ENCODE results near the gene TTLL10. TPM values are rescaled to one million over a fixed set of nuclear protein-coding genes. Genes with fewer than 3 reads are reported as not detected.

TTLL10 gene
- total RNA-seq, 8 experiments from 2014 or later, result 0.43 to 0.59 TPM; not detected in 6

DNA sequence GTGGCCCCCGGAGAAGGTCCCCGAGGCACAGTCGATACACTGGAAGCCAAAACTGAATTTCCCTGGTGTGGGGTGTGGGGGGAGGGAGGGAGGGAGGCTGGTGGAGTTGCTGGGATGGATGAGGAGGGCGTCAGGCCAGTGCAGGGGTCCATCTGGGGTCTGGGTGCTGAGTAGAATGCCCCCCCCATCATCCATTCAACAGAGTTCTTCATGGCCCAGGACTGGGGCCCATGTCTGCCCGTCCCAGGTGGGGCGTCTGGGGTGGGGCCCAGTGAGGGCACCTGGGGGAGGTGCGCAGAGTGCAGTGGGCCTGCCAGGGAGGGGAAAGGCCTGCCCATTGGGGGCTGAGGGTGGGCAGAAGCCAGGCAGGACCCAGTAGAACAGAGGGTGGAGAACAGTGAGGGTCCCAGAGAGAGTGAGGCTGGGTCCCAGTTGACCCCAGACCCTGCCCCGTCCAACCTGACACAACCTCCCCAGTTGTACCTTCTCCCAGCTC lies 30.8 kb downstream of the TTLL10 start:
- no peak overlapping the region for H3K27ac ChIP-seq
- no CpG with 5 or more reads among the region's 8 CpGs for WGBS, 10 experiments
- peaks cover 16 to 38% of the 10 kb centered on the region in 2 donors for H3K4me1 ChIP-seq (replicated peaks in 1 of 2)
- no peak for ATAC-seq (replicated peaks in 6 of 8)
- in situ Hi-C loops (cut with MboI; ENCODE audit: low pct_unique_long_range_greater_than_20kb in 2 of 9, low sequenced_read_pairs in 9 of 9, unreplicated experiment in 9 of 9), result no loop called here
- H3K4me3 ChIP-seq, result no peak overlapping the region

DNA sequence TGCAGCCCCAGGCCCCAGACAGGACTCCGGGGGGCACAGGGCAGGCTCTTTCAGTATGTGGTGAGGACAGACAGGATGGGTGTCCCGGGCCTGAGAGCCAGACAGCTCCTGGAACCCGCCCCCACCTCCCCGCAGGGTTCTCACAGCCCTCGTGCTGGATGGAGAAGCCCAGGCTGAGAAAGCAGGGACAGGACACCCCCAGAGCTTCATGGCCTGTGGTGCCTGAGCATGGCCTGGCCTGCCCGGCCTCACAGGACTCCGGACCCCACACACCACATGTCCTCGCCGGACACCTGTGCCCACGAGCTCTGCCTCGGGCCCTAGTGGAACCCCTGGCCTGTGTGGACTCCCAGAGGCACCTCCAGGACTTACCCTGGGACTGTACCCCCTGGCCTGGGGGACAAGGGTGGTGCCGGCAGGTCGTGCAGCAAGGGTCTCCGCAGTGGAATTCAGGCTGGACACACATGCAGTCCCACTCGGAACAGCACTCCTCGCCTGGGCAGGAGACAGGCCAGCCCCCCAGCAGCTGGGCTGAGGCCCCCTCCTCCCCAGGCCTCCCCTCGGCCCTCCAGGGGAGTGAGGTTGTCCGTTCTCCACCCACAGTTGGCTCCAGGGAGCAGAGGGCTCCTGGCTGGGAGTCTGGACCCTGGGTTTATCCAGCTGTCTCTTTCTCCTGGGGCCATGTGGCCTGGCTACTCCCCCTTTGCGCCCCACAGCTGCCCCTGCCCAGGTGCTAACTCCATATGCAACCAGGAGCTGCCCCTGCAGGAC lies 31.5 kb downstream of the TTLL10 start:
- in situ Hi-C loops (cut with MboI; ENCODE audit: low pct_unique_long_range_greater_than_20kb in 2 of 9, low sequenced_read_pairs in 9 of 9, unreplicated experiment in 9 of 9), result no loop called here
- Histone ChIP-seq H3K4me3 (no peak overlapping the region), H3K27ac (no peak overlapping the region), H3K4me1 (replicated peaks in 1 of 2) (peaks cover 16 to 38% of the 10 kb centered on the region in 2 donors)
- ATAC-seq (replicated peaks in 6 of 8), result no peak
- whole genome bisulfite sequencing, 10 experiments, result 40 to 80% (median 60%) methylated on average over 1 to 3 of the region's 19 CpGs; no CpG with 5 or more reads in 7 of the 10 experiments

DNA sequence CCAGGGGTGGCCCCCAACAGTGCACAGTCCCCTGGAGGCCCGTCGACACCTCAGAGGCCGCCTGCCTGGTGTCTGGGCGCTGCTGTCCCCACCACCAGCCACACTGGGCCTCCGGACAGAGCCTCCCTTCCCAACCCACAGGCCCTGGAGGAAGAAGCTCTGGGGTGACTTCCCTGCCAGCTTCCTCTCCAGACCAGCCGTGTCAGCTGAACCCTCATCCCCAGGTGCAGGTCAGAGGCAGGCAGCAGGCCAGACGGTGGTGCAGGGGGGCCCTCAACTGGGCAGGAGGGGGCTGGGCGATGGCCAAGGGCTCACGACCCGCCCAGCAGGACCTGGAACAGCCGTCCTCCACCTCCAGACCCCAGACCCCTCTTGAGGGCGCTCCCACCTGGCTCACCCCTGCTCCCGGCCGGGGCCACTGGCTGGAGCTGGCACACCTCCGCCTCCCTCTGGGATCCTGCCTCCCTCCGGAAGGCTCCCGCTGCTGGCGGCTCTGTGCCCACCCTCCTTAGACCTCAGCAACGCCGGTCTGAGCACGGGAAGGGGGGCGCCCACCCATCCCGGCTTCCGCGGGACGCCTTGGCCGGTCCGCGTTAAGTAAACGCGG lies 32.2 kb downstream of the TTLL10 start:
- ATAC-seq (replicated peaks in 6 of 8), result no peak
- in situ Hi-C loops (cut with MboI; ENCODE audit: low pct_unique_long_range_greater_than_20kb in 2 of 9, low sequenced_read_pairs in 9 of 9, unreplicated experiment in 9 of 9), result no loop called here
- 5 to 55% (median 6%) methylated on average over 4 to 7 of the region's 31 CpGs; no CpG with 5 or more reads in 7 of the 10 experiments for WGBS, 10 experiments
- Histone ChIP-seq H3K4me3 (no peak overlapping the region), H3K4me1 (replicated peaks in 1 of 2) (peaks cover 13 to 33% of the 10 kb centered on the region in 2 donors), H3K27ac (no peak overlapping the region)

DNA sequence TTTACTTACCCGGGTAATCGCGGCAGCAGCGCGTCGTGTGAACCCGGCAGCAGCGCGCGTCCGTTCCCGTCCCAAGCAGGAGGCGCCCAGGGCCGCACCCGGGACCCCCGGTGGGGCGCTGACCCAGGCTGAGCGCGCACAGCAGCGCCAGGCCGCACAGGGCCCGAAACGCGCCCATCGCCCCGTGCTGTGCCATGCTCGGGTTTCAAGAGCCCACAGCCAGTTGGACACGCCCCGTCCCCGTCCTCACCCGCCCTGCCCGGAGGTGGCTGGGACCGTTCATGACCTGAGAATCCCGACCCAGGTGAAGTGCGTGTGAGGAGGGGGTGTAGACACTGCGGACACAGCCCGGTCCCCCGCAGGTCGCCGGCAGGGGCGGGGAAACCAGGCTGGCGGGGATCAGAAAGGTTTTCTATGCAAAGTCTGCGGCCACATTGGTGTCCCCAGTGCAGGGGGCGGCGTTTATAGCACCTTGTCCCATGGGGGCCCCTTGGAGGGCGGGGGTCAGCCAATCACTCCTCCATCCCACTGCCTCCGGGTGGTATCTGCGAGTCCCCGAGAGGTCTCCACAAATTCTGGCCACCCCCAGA lies 32.8 kb downstream of the TTLL10 start, which contains the start of gene TNFRSF18:
Gene TNFRSF18, minus strand, starts transcription at position 217 of the 590 bp plus-strand sequence. Its CDS starts 21 bp downstream, at position 196.
- in situ Hi-C loops (cut with MboI; ENCODE audit: low pct_unique_long_range_greater_than_20kb in 2 of 9, low sequenced_read_pairs in 9 of 9, unreplicated experiment in 9 of 9), result no loop called here

DNA sequence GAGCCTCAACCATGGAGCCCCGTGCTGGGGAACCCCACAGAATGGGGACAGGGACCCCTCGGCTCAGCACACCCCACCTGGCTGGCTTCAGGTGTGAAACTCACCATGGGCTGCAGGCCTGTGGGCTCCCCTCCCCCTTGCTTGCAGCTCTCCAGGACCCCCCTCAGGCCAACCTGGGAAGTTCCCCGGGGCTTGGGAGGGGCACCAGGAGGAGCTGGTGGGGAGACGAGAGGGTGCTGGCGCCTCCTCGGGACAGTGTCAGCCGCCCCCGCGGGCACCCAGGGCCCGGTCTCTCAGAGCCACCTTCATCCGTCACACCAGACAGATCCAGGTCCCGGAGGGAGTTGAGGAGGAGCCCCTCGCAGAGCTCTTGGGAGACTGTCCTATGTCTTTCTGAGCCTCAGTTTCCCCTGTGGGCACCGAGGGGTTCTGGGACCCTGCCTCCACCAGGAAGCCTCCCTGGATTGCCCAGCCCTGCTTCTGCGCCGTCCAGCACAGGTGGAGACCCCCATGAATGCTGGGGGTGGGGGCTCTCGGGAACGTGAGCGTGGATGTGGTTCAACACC lies 33.4 kb downstream of the TTLL10 start:
- in situ Hi-C loops (cut with MboI; ENCODE audit: low pct_unique_long_range_greater_than_20kb in 2 of 9, low sequenced_read_pairs in 9 of 9, unreplicated experiment in 9 of 9), result no loop called here

More for the DNA sequence above, 32.8 kb downstream of the TTLL10 start, which contains the start of gene TNFRSF18:
- Histone ChIP-seq H3K27ac (no peak within 1 kb of the TSS), H3K4me3 (no peak within 1 kb of the TSS), H3K4me1 (replicated peaks in 1 of 2) (peaks cover 11 to 27% of the 10 kb centered on the region in 2 donors)
- ATAC-seq (replicated peaks in 6 of 8), result peak in 2 of 8 experiments; percentile 18 to 42
- 0 to 30% (median 9%) methylated on average over 3 to 18 of the region's 49 CpGs; no CpG with 5 or more reads in 6 of the 10 experiments for WGBS, 10 experiments

DNA sequence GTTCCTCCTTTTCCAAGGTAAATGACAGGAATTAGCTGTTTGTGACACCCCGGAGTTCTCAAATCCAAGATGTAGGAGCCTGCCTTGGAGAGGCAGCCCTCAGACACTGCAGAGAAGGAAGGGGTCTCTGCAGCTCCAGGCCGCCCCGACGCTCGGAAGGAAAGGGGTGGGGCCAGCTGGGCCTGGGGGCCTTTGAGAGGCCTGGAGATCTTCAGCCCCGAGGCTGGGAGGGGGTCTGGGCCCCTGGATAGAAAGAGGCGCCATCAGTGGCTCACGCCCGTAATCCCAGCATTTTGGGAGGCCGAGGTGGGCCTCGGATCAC lies 33.9 kb downstream of the TTLL10 start:
- peak overlapping the region; percentile 49 to 60 for H3K27ac ChIP-seq
- 33 to 80% (median 40%) methylated on average over 1 to 3 of the region's 11 CpGs; no CpG with 5 or more reads in 7 of the 10 experiments for WGBS, 10 experiments
- H3K4me1 ChIP-seq (replicated peaks in 1 of 2), result peaks cover 11 to 32% of the 10 kb centered on the region in 2 donors
- in situ Hi-C loops (cut with MboI; ENCODE audit: low pct_unique_long_range_greater_than_20kb in 2 of 9, low sequenced_read_pairs in 9 of 9, unreplicated experiment in 9 of 9), result no loop called here
- no peak for ATAC-seq (replicated peaks in 6 of 8)
- no peak overlapping the region for H3K4me3 ChIP-seq

More for the DNA sequence above, 33.4 kb downstream of the TTLL10 start:
- Histone ChIP-seq H3K4me1 (replicated peaks in 1 of 2) (peaks cover 11 to 31% of the 10 kb centered on the region in 2 donors), H3K4me3 (no peak overlapping the region), H3K27ac (no peak overlapping the region)
- ATAC-seq (replicated peaks in 6 of 8), result no peak
- WGBS, 10 experiments, result 33 to 100% (median 82%) methylated on average over 1 to 8 of the region's 19 CpGs; no CpG with 5 or more reads in 5 of the 10 experiments

DNA sequence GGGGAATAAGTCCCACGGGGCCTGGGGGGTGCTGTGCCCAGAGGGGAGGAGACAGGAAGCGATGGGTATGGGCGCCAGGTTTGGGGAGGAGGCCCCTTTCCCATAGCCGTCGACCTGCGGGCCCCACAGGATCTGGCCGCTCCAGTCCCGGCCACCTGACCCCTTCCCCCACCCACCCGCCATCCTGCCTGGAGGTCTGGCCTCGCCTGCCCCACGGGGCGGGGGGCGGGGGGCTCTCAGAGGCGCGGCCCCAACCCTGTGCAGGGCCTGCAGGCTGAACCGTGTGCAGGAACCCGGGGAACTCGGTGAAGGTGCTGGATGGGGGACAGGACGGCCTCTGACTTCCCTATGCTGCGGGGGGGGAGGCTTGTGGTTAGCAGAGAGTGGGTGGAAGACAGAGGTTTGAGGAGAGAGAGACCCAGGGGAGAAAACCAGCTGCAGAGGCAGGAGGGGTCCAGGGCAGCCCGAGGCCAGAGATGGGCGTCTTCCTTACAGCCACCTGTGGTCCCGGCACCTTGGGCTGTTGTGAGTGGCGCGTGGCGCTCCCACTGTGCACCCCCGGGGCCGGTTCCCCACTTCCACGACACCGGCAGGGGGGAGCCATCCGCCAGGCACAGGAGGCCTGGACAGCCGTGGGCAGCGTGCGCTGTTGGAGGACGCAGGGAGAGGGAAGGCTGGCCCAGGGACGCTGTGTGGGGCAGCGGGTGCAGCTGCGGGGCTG lies 35.2 kb downstream of the TTLL10 start:
- no peak for ATAC-seq (replicated peaks in 6 of 8)
- peak overlapping the region in 1 of 2 donors; percentile 70 for H3K27ac ChIP-seq
- 40 to 100% (median 85%) methylated on average over 1 to 10 of the region's 38 CpGs; no CpG with 5 or more reads in 5 of the 10 experiments for WGBS, 10 experiments

GRCh38 chr1:1210726-1211540 lies 37.3 kb downstream of the TTLL10 start:
- peaks cover 11 to 32% of the 10 kb centered on the region in 2 donors for H3K4me1 ChIP-seq (replicated peaks in 1 of 2)
- in situ Hi-C loops (cut with MboI; ENCODE audit: low pct_unique_long_range_greater_than_20kb in 2 of 9, low sequenced_read_pairs in 9 of 9, unreplicated experiment in 9 of 9), result no loop called here
- no peak for ATAC-seq (replicated peaks in 6 of 8)
- 63 to 100% (median 100%) methylated on average over 1 to 10 of the region's 31 CpGs; no CpG with 5 or more reads in 5 of the 10 experiments for WGBS, 10 experiments
- no peak overlapping the region for H3K4me3 ChIP-seq
- H3K27ac ChIP-seq, result no peak overlapping the region

More for the DNA sequence above, 35.2 kb downstream of the TTLL10 start:
- H3K4me1 ChIP-seq (replicated peaks in 1 of 2), result peaks cover 11 to 32% of the 10 kb centered on the region in 2 donors
- in situ Hi-C loops (cut with MboI; ENCODE audit: low pct_unique_long_range_greater_than_20kb in 2 of 9, low sequenced_read_pairs in 9 of 9, unreplicated experiment in 9 of 9), result no loop called here
- no peak overlapping the region for H3K4me3 ChIP-seq

- ATAC-seq (replicated peaks in 6 of 8), result no peak
- 67 to 88% (median 80%) methylated on average over 1 to 5 of the region's 28 CpGs; no CpG with 5 or more reads in 7 of the 10 experiments for WGBS, 10 experiments
- Histone ChIP-seq H3K4me1 (replicated peaks in 1 of 2) (peaks cover 9 to 24% of the 10 kb centered on the region in 2 donors), H3K4me3 (no peak overlapping the region), H3K27ac (no peak overlapping the region)
- in situ Hi-C loops (cut with MboI; ENCODE audit: low pct_unique_long_range_greater_than_20kb in 2 of 9, low sequenced_read_pairs in 9 of 9, unreplicated experiment in 9 of 9), result no loop called here
These were observed 38.1 kb downstream of the TTLL10 start for GRCh38 chr1:1211541-1212441.

GRCh38 chr1:1212780-1213344 lies 39.2 kb downstream of the TTLL10 start:
- 88% methylated on average over 15 of the region's 24 CpGs; no CpG with 5 or more reads in 9 of the 10 experiments for WGBS, 10 experiments
- in situ Hi-C loops (cut with MboI; ENCODE audit: low pct_unique_long_range_greater_than_20kb in 2 of 9, low sequenced_read_pairs in 9 of 9, unreplicated experiment in 9 of 9), result no loop called here
- H3K27ac ChIP-seq, result no peak overlapping the region
- H3K4me1 ChIP-seq (replicated peaks in 1 of 2), result peaks cover 9 to 16% of the 10 kb centered on the region in 2 donors
- ATAC-seq (replicated peaks in 6 of 8), result peak in 1 of 8 experiments; percentile 7
- no peak overlapping the region for H3K4me3 ChIP-seq
